ENCODE measurements around the gene RNF103.

The RNF103 gene

DNA sequence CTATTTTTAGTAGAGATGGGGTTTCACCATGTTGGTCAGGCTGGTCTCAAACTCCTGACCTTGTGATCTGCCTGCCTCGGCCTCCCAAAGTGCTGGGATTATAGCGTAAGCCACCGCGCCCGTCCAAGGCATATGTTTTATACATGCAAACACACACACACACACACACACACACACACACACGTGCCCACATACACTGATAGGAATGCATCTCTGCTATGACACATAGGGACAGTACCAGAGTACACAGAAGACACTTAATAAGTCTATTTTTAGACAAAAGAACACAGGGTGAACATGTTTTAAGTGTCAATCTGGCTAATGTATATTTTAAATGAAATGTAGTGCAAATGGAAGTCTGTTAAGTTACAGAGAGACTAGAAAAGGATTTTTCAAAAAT is 10.7 kb upstream of the RNF103 start:
- DNase-seq (ENCODE audit: insufficient read length, low spot score): no peak
- TF ChIP-seq, protein P1, sequence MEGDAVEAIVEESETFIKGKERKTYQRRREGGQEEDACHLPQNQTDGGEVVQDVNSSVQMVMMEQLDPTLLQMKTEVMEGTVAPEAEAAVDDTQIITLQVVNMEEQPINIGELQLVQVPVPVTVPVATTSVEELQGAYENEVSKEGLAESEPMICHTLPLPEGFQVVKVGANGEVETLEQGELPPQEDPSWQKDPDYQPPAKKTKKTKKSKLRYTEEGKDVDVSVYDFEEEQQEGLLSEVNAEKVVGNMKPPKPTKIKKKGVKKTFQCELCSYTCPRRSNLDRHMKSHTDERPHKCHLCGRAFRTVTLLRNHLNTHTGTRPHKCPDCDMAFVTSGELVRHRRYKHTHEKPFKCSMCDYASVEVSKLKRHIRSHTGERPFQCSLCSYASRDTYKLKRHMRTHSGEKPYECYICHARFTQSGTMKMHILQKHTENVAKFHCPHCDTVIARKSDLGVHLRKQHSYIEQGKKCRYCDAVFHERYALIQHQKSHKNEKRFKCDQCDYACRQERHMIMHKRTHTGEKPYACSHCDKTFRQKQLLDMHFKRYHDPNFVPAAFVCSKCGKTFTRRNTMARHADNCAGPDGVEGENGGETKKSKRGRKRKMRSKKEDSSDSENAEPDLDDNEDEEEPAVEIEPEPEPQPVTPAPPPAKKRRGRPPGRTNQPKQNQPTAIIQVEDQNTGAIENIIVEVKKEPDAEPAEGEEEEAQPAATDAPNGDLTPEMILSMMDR (IDR thresholded peaks at IDR 0.05; ENCODE audit: insufficient read depth, missing control alignments): no peak
- FAIRE-seq: no peak

DNA sequence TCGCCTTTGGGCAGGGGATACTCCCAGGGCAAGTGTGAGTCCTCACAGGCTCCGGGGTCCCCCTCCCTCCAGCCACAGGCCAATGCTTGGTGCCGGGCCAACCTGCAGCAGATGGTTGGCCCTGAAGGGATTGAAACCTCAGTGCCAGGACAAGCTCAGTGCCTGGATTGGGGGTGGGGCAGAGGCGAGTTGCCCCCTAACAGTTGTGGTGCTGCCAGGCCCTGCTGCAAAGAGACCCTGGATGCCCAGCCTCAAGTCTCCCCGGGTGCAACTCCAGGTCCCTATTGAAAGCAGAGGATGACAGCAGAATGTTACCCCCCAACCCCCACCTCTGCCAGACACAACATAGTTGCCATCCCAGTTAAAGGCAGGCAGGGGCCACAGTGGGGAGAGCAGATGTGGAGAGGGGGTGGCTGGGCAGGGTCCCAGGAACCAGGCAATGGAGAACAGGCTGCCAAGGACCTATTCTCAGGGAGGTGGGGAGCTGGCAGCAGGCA is 9.5 kb upstream of the RNF103 start:
- TF ChIP-seq, protein P1 (IDR thresholded peaks at IDR 0.05; ENCODE audit: insufficient read depth, missing control alignments): no peak
- FAIRE-seq (no peak), DNase-seq (ENCODE audit: insufficient read length, low spot score) (no peak)

DNA sequence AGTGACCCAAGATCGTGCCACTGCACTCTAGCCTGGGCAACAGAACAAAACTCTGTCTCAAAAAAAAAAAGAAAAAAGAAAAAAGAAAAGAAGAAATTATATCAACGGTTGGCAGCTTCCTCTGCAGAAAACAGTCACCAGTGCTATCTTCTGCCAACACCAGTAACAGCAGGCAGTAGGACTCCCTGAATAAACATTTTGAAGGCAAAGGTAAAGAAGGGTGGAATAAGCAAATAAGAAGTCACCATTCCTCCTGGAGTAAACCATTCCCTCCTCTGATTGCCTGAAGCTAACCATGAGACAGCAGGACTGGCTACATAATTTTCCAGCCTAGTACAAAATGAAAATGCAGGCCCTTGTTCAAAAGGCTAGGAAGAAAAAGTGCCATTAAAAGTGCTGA is 9.0 kb upstream of the RNF103 start:
- DNase-seq (ENCODE audit: insufficient read length, low spot score): no peak
- FAIRE-seq: no peak
- TF ChIP-seq, protein P1 (IDR thresholded peaks at IDR 0.05; ENCODE audit: insufficient read depth, missing control alignments): no peak

DNA sequence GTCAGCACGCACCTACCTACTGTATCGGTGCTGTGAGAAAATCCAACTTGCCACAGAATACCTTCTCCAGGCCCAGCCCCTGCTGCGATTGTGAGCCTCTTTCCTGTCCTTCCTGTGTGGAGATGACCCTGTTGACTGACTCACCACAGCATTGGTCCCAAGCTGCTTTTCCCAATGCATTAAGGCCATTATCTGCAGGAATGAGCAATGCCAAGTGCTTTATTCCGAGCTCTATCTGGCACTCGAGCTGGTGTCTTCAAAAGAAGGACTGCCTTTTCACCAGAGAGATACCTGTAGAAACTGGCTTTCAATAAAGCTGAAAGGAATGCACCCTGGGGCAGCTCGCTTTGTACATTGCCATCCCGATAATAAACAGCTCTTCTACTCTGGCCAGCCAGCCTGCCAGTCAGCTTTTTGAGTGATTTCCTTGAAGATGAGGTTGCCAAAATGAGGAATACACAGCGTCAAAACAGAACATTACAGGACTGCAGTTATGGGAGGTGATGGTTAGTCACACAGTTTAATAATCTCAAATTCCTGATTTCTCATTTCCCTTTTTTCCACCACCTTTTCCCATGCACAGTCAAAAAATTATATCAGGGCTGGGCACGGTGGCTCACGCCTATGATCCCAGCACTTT is 8.3 kb upstream of the RNF103 start:
- no peak for FAIRE-seq

DNA sequence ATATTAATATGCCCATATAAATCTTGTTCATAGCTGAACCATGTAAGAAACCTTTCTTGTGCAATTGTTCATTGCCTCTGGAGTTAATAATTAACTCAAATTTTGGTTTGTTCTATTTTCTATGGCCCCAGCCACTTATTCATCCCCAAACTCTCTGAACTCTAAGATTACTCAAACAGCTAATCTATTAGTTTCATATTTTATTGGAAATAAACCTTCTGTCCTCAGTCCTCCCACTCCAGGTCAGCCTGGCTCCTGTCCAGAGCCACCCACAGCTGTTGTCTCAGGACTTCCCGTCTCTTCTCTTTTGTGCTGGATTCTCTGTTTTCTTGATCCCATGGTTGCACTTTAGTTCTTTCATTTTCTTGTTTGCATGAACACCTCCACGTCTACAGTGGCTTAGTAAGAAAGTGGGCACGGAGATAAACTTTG is 4.4 kb upstream of the RNF103 start:
- TF ChIP-seq, protein P1 (IDR thresholded peaks at IDR 0.05; ENCODE audit: insufficient read depth, missing control alignments): no peak

More for the DNA sequence above, 8.3 kb upstream of the RNF103 start:
- TF ChIP-seq, protein P1 (IDR thresholded peaks at IDR 0.05; ENCODE audit: insufficient read depth, missing control alignments): no peak
- no peak for DNase-seq (ENCODE audit: insufficient read length, low spot score)

DNA sequence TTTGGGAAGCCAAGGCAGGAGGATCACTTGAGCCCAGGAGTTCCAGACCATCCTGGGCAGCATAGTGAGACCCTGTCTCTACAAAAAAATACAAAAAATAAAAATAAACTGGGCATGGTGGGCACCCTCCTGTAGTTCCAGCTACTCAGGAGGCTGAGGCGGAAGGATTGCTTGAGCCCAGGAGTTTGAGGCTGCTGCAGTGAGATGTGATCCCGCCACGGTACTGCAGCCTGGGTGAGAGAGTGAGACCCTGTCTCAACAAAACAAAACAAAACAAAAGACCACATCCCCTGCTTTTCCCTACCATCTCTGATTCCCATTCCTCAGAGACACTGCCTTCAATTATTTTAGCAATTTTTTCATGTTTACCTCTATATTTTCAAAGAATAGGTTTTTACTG is 3.9 kb upstream of the RNF103 start:
- FAIRE-seq: no peak
- TF ChIP-seq, protein P1 (IDR thresholded peaks at IDR 0.05; ENCODE audit: insufficient read depth, missing control alignments): no peak
- DNase-seq (ENCODE audit: insufficient read length, low spot score): no peak

More for the DNA sequence above, 4.4 kb upstream of the RNF103 start:
- no peak for DNase-seq (ENCODE audit: insufficient read length, low spot score)
- no peak for FAIRE-seq

DNA sequence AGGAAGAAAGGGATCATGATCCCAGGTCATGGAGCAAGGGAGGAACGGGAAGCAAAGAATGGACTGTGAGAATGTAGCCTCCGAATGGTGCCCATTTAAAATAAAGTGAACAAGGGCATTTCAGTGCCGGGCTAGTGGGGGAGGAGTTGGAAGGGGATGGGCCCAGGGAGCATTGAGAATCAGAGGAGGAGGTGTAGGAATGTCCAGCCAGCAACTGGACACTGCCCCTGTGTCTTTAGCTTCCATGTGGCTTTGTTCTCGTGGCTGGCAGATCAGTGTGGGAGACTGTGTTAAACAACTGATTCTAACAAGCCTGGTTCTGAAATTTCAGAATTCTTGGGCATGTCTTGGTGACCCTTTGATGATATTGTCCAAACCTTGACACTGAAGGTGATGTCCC is 1.4 kb upstream of the RNF103 start:
- TF ChIP-seq, protein P1 (IDR thresholded peaks at IDR 0.05; ENCODE audit: insufficient read depth, missing control alignments): no peak
- DNase-seq (ENCODE audit: insufficient read length, low spot score) (no peak), FAIRE-seq (no peak)
